Gastrocnemius medialis (tissue), 4 donors: Measurements from ENCODE around the gene TTC4.

Experiments
- POLR2A ChIP-seq, 2 donors: fragments of 450-650 bp; IDR thresholded peaks; one replicate each; pipeline ENCODE4 v1.6.1; 2017; ENCODE audit warnings: antibody characterized with exemption in 2 of 2, mild to moderate bottlenecking in 2 of 2, moderate library complexity in 2 of 2
- TF ChIP-seq, protein P1 (sequence below), 5 experiments: fragments of 450-650 bp in 3 of 5; fragments of 200-600 bp in 2 of 5; sonication (generic) in 2 of 5; IDR thresholded peaks in 4 of 5; conservative IDR thresholded peaks in 1 of 5; 1 replicate in 4 of 5; 2 replicates in 1 of 5; pipeline ENCODE4 v1.5.1; 2016 to 2019; ENCODE audit warnings: antibody characterized with exemption in 5 of 5, mild to moderate bottlenecking in 3 of 5, moderate library complexity in 3 of 5

DNA sequence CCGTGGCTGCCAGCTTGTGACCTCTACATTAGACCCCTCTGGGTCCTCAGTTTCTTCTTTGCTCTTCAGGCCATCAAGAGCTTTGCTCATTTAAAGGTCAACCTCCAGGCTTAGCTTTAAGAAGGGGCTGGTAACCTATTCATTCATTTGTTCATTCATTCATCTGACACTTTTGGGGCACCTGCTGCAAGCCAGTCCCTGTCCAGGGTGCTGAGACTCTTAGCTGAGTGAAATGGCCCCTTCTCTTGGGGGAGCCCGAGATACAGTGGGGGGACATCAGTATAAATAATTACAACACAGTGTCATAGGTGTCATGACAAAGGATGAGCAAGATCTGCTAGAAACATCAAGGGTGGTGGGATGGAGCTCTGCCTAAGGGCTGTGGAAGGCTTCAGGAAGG is 10.5 kb upstream of the TTC4 start:
- TF ChIP-seq, protein P1, sequence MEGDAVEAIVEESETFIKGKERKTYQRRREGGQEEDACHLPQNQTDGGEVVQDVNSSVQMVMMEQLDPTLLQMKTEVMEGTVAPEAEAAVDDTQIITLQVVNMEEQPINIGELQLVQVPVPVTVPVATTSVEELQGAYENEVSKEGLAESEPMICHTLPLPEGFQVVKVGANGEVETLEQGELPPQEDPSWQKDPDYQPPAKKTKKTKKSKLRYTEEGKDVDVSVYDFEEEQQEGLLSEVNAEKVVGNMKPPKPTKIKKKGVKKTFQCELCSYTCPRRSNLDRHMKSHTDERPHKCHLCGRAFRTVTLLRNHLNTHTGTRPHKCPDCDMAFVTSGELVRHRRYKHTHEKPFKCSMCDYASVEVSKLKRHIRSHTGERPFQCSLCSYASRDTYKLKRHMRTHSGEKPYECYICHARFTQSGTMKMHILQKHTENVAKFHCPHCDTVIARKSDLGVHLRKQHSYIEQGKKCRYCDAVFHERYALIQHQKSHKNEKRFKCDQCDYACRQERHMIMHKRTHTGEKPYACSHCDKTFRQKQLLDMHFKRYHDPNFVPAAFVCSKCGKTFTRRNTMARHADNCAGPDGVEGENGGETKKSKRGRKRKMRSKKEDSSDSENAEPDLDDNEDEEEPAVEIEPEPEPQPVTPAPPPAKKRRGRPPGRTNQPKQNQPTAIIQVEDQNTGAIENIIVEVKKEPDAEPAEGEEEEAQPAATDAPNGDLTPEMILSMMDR (IDR thresholded peaks at IDR 0.05 in 4 of 5, conservative IDR thresholded peaks at IDR 0.05 in 1 of 5): no peak
- TF ChIP-seq POLR2A (IDR thresholded peaks at IDR 0.05): no peak
